Liver (tissue), 9 donors: ENCODE measurements around the gene ATL2. TPM values are rescaled to one million over a fixed set of nuclear protein-coding genes. Genes with fewer than 3 reads are reported as not detected.

Experiments
- DNase-seq: peaks from one replicate; pipeline ENCODE4 v3.0.0-alpha.2; 2017; ENCODE audit warnings: low spot score
- H3K27ac ChIP-seq, 2 donors: one replicate each; pipeline ENCODE4 v1.7.0; 2013; ENCODE audit warnings: inconsistent platforms in 2 of 2, low read length in 2 of 2, control low read depth in 1 of 2, low read depth in 1 of 2, mild to moderate bottlenecking in 1 of 2
- H3K27me3 ChIP-seq, 4 donors: one replicate each; pipeline versions ENCODE4 v1.6.1 to v1.7.0; 2013; ENCODE audit warnings: low read length in 3 of 4, inconsistent platforms in 1 of 4, mild to moderate bottlenecking in 1 of 4, moderate library complexity in 1 of 4; ENCODE audit not compliant: control insufficient read depth in 4 of 4, insufficient read depth in 4 of 4
- H3K36me3 ChIP-seq, 4 donors: one replicate each; pipeline versions ENCODE4 v1.6.1 to v1.7.0; 2013; ENCODE audit warnings: low read length in 3 of 4, mild to moderate bottlenecking in 3 of 4, low read depth in 1 of 4, moderate library complexity in 1 of 4; ENCODE audit not compliant: control insufficient read depth in 4 of 4, insufficient read depth in 3 of 4
- H3K4me1 ChIP-seq, 4 donors: one replicate each; pipeline versions ENCODE4 v1.6.1 to v1.7.0; 2013; ENCODE audit warnings: low read length in 3 of 4, mild to moderate bottlenecking in 3 of 4, moderate library complexity in 1 of 4; ENCODE audit not compliant: control insufficient read depth in 4 of 4, insufficient read depth in 4 of 4
- H3K4me3 ChIP-seq, 3 donors: one replicate each; pipeline versions ENCODE4 v1.6.1 to v1.7.0; 2013; ENCODE audit warnings: low read length in 3 of 3, control low read depth in 1 of 3, low read depth in 1 of 3, mild to moderate bottlenecking in 1 of 3
- H3K9ac ChIP-seq, 2 donors: one replicate each; pipeline ENCODE4 v1.7.0; 2013; ENCODE audit warnings: low read length in 2 of 2, mild to moderate bottlenecking in 2 of 2, moderate library complexity in 2 of 2, control low read depth in 1 of 2, low read depth in 1 of 2
- H3K9me3 ChIP-seq, 4 donors: one replicate each; pipeline versions ENCODE4 v1.6.1 to v1.7.0; 2013; ENCODE audit warnings: low read length in 3 of 4; ENCODE audit not compliant: control insufficient read depth in 4 of 4
- HNF4A ChIP-seq, 2 donors: conservative IDR thresholded peaks; 2 replicates each; pipeline ENCODE4 v1.6.1; 2016; ENCODE audit warnings: antibody characterized with exemption in 2 of 2, mild to moderate bottlenecking in 2 of 2
- JUND ChIP-seq, 2 donors: IDR thresholded peaks; 2 replicates each; pipeline ENCODE4 v1.6.1; 2016; ENCODE audit warnings: antibody characterized with exemption in 2 of 2
- MAX ChIP-seq: IDR thresholded peaks from 2 replicates; pipeline ENCODE4 v1.6.1; 2016; ENCODE audit warnings: antibody characterized with exemption
- NR2F2 ChIP-seq: IDR thresholded peaks from 2 replicates; pipeline ENCODE4 v1.6.1; 2016; ENCODE audit warnings: antibody characterized with exemption
- RAD21 ChIP-seq, 2 donors: IDR thresholded peaks; 2 replicates each; pipeline ENCODE4 v1.6.1; 2016; ENCODE audit warnings: antibody characterized with exemption in 2 of 2, mild to moderate bottlenecking in 2 of 2
- REST ChIP-seq: IDR thresholded peaks from 2 replicates; pipeline ENCODE4 v1.6.1; 2016; ENCODE audit warnings: antibody characterized with exemption, mild to moderate bottlenecking
- RXRA ChIP-seq, 2 donors: IDR thresholded peaks; 2 replicates each; pipeline ENCODE4 v1.6.1; 2017 to 2018; ENCODE audit warnings: antibody characterized with exemption in 2 of 2, mild to moderate bottlenecking in 1 of 2
- SP1 ChIP-seq: IDR thresholded peaks from 2 replicates; pipeline ENCODE4 v1.6.1; 2018; ENCODE audit warnings: antibody characterized with exemption, mild to moderate bottlenecking
- YY1 ChIP-seq: IDR thresholded peaks from 2 replicates; pipeline ENCODE4 v1.6.1; 2016; ENCODE audit warnings: antibody characterized with exemption, mild to moderate bottlenecking
- WGBS: extraction: QIAGEN DNeasy Blood & Tissue Kit; methylation state at CpG from one replicate; pipeline ENCODE4 v1.1.7; 2013; 5-methylcytosine and 5-hydroxymethylcytosine counted together
- polyA plus RNA-seq, 2 donors: library from polyadenylated mRNA; stranded (reverse) in 1 of 2; unstranded in 1 of 2; fragments of 200-250 nt in 1 of 2; fragments of >200 nt in 1 of 2; fragmentation: Nextera tagmentation in 1 of 2; extraction: Ambion mirVana in 1 of 2; gene quantifications; one replicate each; pipeline versions ENCODE4 v1.2.1 to v1.2.3, GENCODE V29; 2013 to 2015
- total RNA-seq, 2 donors: library from RNA; depleted of rRNA; stranded (reverse); fragments of >200 nt; gene quantifications; one replicate each; pipeline ENCODE4 v1.2.3, GENCODE V29; 2014
- TF ChIP-seq, protein P1 (sequence below): fragments of 150-350 bp; IDR thresholded peaks from 2 replicates; pipeline ENCODE4 v1.5.1; 2017; ENCODE audit warnings: improper control_type of control experiment, low read depth, low read length; ENCODE audit not compliant: missing input control
- donor health status: healthy.
- donor health status: healthy.
- donor health status: healthy.
- donor health status: healthy.
- donor health status: healthy.

Gene ATL2
- total and polyA plus RNA-seq, 4 donors, result 21.0 to 163 (median 45.8) TPM

DNA sequence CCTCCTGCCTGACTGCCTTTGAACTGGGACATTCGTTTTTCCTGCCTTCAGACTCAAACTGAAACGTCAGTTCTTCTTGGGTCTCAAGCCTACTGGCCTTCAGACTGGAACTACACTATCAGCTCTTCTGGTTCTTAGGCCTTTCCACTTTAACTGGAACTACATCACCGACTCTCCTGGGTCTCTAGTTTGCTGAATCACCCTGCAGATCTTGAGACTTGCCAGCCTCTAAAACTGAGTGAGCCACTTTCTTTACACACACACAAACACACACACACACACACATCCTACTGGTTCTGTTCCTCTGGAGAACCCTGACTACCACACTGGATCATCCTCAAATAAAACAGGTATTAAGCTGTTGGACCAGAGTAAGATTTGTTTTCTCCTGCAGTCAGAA lies 46.7 kb upstream of the ATL2 start:
- no peaks in the 10 kb centered on the region for H3K27me3 ChIP-seq
- no peak overlapping the region for H3K27ac ChIP-seq
- no peak overlapping the region for H3K9ac ChIP-seq
- no peaks in the 10 kb centered on the region for H3K9me3 ChIP-seq
- no peak for TF ChIP-seq HNF4A (conservative IDR thresholded peaks at IDR 0.05)
- H3K36me3 ChIP-seq, result no peaks in the 10 kb centered on the region
- no peak for DNase-seq
- H3K4me1 ChIP-seq, result peaks cover 0 to 8% (median 2%) of the 10 kb centered on the region in 4 donors
- WGBS, result 52% methylated on average over 3 of the region's 3 CpGs
- no peak overlapping the region for H3K4me3 ChIP-seq

- DNase-seq, result no peak
- H3K9ac ChIP-seq, result no peak overlapping the region
- H3K9me3 ChIP-seq, result no peaks in the 10 kb centered on the region
- peaks cover 0 to 8% (median 2%) of the 10 kb centered on the region in 4 donors for H3K4me1 ChIP-seq
- H3K4me3 ChIP-seq, result no peak overlapping the region
- no peaks in the 10 kb centered on the region for H3K36me3 ChIP-seq
- WGBS, result 79% methylated on average over 11 of the region's 11 CpGs
- no peaks in the 10 kb centered on the region for H3K27me3 ChIP-seq
- TF ChIP-seq, protein P1, sequence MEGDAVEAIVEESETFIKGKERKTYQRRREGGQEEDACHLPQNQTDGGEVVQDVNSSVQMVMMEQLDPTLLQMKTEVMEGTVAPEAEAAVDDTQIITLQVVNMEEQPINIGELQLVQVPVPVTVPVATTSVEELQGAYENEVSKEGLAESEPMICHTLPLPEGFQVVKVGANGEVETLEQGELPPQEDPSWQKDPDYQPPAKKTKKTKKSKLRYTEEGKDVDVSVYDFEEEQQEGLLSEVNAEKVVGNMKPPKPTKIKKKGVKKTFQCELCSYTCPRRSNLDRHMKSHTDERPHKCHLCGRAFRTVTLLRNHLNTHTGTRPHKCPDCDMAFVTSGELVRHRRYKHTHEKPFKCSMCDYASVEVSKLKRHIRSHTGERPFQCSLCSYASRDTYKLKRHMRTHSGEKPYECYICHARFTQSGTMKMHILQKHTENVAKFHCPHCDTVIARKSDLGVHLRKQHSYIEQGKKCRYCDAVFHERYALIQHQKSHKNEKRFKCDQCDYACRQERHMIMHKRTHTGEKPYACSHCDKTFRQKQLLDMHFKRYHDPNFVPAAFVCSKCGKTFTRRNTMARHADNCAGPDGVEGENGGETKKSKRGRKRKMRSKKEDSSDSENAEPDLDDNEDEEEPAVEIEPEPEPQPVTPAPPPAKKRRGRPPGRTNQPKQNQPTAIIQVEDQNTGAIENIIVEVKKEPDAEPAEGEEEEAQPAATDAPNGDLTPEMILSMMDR, result no peak
- no peak for TF ChIP-seq REST
- TF ChIP-seq HNF4A (conservative IDR thresholded peaks at IDR 0.05), result peak; percentile 67 to 69
- peak in 1 of 2 donors; percentile 29 for TF ChIP-seq RAD21 (IDR thresholded peaks at IDR 0.05)
- peak; percentile 94 for TF ChIP-seq RXRA (IDR thresholded peaks at IDR 0.05)
- peak; percentile 78 for TF ChIP-seq SP1
- TF ChIP-seq NR2F2, result no peak
- peak; percentile 76 for TF ChIP-seq MAX
- TF ChIP-seq YY1, result peak; percentile 47
- no peak overlapping the region for H3K27ac ChIP-seq
These were observed 44.4 kb upstream of the ATL2 start for GRCh38 chr2:38421274-38422056.

GRCh38 chr2:38419499-38419898 lies 42.4 kb upstream of the ATL2 start:
- no peak for DNase-seq
- TF ChIP-seq NR2F2 (no peak), JUND (IDR thresholded peaks at IDR 0.05) (no peak), RAD21 (IDR thresholded peaks at IDR 0.05) (no peak)
- TF ChIP-seq, protein P1, result no peak
- Histone ChIP-seq H3K27ac (no peak overlapping the region), H3K9me3 (no peaks in the 10 kb centered on the region), H3K27me3 (no peaks in the 10 kb centered on the region), H3K9ac (no peak overlapping the region), H3K36me3 (no peaks in the 10 kb centered on the region), H3K4me3 (no peak overlapping the region), H3K4me1 (peaks cover 0 to 16% (median 4%) of the 10 kb centered on the region in 4 donors)
- 91% methylated on average over 5 of the region's 5 CpGs for WGBS
